Iris pigment epithelial cell (primary cell): ENCODE data around the gene FCN3.

Experiments
- DNase-seq: peaks from one replicate; pipeline ENCODE4 v3.0.0-alpha.2; 2011; ENCODE audit warnings: low read depth

The FCN3 gene

DNA sequence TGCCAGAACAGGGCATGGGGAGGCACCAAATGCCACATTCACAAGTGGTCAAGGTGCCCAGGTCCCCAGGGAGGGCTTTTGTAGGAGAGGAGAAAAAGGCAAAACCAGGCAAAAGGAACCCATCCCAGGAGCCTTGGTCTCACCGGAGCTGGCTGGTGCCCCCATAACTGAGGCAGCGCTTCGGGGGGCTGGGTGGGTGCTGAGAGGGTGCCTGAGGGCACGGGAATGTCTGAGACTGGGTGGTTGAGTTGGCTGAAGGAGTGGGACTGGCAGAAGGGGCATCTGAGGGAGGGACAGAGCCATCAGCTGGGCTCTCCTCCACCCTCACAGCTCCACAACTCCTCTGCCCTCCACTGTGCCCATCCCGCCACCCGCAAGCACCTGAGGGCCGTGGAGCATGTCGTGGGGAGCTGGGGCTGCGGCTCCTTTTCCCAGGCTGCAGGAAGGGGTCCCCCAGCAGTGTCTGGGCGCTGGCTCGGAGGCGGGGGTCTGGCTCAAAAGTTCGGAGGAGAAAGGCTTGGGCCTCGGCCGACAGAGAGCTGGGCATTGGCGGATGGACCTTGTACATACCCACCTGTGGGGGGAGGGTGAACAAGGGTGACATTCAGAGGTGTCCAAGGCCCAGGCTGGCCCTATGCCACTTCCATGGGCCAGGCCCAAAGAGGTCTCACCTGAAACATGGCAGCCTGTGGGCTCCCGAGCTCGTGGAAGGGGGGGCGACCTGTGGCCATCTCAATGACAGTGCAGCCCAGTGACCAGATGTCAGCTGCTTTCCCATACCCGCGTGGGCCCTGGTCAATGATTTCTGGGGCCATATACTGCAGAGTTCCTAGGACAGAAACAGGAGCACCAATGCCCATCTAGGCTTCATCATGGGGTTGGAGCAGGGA is 16.3 kb downstream of the FCN3 start:
- DNase-seq: no peak

DNA sequence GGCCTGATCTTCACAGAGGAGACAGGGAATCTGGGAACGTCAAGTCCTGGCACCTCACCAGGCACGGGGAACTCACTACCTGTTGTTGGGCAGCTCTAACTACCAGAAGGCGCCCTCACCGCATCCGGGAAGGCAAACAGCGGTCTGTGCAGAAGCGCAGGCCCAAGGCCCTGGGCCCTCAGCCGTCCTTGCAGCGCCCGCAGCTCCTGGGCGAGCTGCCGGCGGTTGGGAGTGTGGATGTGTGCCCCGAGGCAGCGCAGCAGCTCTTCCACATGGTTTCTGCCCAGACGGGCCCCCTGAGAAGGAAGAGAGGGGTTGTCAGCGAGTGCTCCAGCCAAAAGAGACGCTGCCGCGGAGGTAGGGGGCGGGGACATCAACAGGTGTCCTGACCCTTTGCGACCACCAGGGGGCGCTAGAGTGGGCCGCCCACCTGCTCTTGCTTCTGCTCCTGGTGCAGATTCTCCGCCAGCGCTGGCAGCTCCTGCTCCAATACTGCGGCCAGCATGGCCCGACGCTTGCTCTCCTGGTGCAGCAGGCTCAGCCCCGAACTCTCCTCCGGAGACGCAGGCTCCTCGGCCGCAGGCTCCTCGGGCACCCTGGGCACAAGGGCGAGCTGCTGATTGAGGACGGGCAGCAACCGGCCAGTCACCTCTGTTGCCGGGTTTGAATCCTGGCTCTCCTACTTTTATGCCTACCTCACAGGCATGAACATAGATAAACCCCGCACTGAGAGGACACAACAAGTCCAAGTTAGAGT is 17.2 kb downstream of the FCN3 start:
- peak; percentile 36 for DNase-seq

DNA sequence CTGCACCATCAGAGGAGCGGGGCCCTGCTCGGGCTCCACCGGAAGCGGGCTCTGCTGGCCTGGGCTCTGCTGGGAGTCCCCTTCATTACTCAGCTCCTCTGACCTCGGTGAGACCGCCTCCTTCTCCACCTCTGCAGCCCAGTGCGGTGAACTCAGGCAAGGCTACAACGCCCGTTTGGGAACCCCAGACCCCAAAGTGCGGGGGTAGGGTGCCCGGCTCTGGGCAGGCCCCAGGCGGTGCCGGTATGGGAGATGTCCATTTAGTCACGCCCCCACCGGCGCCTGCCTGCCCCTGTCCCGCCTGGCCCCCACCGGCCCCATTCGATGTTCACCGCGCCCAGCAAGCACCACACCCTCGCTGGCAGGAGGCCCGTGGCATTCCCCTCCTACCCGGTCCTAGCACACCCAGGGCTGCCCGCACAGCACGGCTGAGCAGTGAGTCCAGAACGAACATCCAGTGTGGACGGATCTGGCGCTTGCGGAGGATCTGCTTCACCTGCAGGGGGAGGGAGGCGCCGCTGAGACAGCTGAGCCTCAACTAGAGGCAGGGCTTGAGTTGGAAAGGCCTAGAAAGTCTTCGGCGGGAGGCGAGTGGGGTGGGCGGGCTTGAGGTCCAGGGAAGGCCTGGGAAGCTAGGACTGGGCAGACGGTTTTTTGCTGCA is 17.9 kb downstream of the FCN3 start:
- no peak for DNase-seq

DNA sequence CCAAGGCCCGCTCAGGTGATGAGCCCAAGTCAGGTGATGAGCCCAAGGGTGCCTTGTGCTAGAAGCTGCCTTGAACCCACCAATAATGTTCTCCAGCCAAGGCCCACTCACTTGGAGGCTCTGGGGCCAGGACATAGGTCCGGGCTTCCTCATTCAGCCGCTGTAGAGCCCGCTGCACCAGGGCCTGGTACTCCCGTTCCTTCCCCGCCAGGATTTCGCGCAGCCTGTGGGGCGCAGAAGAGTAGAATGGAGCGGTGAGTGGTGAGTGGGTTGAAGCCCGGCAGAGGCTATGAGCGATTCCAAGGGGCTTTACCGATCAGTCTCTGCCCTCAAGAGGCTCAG is 18.4 kb downstream of the FCN3 start:
- no peak for DNase-seq

DNA sequence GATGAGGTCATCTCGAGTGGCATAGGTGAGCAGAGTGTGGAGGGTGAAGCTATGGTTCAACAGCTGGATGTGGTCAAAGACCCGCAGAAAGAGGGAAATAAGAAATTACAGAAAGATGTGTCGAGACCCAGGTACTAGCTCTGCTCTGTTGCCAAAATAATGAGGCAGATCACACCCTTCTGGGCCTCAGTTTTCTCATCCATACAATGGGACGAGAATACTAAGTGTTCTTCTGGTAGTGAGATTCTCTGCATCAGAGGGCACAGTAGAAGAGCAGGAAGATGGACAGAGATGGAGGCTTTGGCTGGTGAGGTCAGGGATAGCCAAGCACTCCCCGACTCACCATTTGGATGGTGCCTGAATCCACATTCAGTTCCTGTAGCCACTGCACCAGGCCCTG is 18.9 kb downstream of the FCN3 start:
- DNase-seq: no peak

DNA sequence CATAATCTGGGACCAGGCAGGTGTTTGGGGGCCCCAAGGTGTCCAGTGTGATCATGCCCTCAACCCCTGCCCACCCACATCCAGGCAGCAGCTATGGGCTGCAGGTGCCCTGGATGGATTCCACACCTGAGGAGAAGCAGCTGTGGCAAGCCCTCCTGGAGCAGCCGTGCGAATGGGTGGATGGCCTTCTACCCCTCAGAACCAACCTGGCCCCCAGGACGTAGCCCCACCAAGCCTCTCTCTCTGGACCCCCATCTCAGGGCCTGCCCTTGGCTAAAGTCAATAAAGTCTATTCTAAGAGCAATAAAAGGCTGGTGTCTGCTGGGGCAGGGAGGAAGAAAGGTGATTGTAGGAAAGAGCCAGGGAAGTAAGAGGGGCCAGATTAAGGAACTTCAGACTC is 21.0 kb downstream of the FCN3 start:
- DNase-seq: no peak

DNA sequence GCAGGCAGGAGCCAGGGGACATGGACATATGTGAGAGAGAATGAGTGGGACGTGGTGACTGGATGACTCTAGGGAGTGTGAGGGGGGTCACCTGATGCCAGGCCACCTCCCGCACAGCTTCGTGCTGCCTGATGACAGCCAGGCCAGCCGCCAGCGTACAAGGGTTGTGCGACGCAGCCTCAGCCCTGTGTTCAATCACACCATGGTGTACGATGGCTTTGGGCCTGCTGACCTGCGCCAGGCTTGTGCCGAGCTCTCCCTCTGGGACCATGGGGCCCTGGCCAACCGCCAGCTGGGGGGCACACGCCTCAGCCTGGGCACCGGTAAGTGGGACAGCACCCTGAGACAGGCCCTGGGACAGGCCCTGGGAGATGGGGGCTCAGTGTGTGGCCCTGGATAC is 21.5 kb downstream of the FCN3 start:
- no peak for DNase-seq

DNA sequence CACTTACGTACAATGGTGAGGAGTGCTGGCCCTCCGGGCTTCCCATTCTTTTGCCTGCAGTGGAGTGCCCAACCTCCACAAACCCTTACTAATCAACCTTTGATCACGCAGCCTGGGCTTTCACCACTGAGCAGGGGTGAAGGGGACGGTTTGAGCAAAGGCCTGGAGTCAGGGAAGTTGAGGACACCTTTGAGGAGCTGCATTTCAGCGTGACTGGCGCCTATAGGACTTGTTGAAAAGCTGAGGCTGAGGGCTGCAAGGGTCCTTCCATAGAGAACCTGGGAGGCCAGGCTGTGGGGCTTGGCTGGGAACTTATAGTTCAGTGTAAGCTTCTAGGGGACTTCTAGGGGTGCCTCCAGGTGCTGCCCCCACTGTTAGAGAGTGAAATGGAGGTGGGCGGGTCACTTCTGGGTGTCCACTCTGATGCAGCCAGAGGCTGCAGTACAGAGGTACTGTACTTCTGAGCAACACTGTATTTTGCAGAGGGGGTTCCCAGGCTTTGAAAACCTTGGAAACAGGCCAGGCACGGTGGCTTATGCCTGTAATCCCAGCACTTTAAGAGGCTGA is 23.0 kb downstream of the FCN3 start:
- no peak for DNase-seq

DNA sequence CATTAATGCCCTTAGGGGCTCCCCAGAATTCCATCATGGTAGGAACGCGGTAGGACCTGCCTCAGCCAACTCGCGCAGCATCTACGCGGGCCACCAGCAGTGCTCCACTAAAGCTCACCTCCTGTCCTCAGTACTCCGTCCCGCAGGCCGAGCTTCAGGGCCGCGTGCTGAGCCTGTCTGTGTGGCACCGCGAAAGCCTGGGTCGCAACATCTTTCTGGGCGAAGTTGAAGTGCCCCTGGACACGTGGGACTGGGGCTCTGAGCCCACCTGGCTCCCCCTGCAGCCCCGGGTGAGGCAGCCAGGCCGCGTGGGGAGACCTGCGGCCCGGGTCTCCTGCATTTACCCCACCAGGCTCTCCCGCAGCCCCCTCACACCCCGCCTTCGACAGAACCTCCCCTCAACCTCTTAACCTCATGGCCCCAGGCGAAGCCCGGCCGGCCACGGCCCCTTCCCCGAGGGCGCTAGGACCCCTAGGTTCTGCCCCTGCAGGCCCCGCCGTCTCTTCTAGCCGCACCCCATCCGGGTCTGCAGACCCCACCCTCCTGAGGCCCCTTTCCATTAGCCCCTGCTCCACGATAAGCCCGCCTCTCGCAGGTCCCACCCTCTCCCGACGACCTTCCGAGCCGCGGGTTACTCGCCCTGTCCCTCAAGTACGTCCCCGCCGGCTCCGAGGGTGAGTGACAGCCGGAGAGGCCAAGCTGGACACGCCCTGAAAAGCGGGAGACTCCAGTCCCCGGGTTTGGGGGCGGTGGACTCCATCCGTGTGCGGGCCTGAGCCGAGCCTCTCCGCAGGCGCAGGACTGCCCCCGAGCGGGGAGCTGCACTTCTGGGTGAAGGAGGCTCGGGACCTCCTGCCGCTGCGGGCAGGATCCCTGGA is 23.7 kb downstream of the FCN3 start:
- peak; percentile 31 for DNase-seq

DNA sequence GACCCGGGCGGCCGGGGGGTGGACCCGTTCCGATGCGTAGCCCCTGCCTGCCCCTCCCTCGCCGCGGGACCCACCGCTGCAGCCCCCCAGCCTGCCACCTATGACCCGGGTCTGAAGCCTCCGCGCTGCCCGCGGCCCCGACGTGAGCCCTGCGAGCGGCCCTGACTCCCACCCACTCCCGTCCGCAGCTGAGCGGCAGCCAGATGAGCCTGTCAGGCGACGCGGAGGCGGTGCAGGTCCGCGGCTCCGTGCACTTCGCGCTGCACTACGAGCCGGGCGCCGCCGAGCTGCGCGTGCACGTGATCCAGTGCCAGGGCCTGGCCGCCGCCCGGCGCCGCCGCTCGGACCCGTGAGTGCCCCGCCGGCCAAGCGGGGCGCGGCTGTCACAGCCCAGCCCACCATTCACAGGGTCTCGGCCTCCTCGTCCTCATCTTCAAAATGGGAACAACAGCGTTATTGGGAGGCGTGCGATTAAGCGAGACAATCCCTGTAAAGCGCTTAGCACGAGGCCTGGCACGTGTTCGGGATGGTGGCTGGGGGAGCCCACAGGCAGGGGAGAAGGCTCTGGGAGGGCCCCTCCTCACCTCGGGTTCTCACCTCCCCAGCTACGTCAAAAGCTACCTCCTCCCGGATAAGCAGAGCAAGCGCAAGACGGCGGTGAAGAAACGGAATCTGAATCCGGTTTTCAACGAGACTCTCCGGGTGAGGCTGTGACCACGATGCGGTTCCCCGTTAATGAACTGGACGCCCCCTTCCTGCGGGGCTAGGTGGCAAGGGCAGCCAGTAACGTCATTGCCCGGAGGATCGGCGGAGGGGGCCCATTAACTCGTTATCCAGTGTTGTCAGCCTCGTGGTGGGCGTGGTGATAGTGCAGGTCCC is 24.6 kb downstream of the FCN3 start:
- peak; percentile 78 for DNase-seq

DNA sequence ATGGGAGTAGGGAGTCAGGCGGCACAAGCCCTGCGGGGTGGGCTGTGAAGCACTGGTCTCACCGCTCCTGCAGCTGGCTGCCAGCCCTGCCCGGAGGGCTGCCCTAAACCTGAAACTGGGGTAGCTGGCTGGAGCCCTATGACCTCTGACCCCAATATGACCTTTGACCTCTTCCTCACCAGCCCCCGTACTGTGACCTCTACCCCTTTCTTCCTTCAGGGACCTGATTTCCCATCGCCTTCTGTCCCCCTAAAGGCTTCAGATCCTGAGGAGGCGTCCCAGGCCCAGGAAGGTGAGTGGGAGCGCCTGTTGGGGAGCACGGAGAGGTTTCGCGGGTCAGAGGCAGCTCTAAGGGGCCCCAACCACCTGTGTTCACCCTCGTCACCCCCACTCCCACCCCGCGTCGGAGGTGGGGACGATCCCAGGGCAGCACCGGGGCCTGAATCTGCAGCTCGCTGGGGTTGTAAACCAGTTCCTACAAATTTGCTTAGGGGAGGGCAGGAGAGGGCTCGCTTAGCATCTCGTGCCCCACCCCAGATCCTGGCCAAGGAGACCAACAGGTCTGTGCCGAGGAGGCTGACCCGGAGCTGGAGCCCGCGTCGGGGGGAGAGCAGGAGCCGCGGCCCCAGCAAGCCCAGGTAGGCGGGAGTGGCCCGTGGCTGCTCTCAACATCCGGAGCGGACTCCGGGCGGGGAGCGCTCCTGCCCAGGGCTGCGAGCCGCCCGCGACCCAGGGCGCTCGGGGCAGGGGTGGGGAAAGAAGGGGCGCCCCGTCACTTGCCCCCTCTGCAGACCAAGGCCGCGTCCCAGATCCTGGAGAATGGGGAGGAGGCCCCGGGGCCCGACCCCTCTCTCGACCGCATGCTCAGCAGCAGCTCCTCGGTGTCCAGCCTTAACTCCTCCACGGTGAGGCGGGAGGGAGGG is 25.5 kb downstream of the FCN3 start:
- DNase-seq: peak; percentile 31

DNA sequence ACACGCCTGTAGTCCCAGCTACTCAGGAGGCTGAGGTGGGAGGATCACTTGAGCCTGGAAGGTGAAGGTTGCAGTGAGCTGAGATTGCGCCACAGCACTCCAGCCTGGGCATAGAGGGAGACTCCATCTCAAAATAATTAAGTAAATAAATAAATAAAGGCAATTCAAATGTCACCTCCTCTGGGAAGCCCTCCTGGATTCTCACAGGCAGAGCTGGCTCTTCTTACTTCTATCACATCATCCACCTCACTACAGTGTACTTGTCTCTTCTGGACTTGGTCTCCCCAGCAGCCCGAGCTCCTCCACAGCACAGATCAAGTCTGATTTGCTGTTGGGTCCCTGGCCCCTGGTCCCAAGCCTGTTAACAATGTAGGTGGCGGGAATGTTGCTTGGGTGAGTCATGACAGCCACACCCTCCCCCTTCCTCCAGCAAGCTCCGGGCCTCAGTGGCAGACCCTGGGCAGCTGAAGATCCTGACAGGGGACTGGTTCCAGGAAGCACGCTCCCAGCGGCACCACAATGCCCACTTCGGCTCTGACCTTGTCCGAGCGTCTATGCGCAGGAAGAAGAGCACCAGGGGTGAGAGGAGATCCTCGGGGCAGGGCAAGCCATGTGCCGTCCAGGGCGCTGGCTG is 27.5 kb downstream of the FCN3 start:
- DNase-seq: no peak

DNA sequence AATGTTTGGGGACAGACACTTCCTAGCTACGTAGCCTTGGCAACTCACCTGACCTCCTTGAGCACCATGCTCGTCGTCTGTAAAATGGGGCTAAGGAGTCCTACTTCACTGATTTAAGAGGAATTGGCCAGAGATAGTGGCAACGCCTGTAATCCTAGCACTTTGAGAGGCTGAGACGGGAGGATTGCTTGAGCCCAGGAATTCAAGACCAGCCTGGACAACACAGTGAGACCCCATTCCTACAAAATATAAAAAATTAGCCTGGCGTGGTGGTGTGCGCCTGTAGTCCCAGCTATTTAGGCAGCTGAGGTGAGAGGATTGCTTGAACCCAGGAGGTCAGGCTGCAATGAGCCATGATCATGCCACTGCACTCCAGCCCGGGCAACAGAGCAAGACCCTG is 28.3 kb downstream of the FCN3 start:
- DNase-seq: no peak

DNA sequence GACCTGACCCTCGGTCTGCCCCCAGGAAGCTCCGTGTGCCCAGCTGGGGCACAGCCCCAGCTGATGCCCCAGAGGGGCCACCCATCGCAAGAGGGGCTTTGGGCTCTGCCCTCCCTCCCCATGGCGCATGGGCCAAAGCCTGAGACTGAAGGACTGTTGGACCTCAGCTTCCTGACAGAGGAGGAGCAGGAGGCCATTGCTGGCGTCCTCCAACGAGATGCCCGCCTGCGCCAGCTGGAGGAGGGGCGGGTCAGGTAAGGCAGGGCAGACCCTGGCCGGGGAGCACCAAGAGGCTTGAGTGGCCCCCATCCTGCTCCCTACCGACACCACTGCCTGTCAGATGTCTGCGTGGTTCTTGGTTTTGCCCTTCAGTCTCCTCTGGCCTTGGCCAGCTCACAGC is 29.4 kb downstream of the FCN3 start:
- no peak for DNase-seq

DNA sequence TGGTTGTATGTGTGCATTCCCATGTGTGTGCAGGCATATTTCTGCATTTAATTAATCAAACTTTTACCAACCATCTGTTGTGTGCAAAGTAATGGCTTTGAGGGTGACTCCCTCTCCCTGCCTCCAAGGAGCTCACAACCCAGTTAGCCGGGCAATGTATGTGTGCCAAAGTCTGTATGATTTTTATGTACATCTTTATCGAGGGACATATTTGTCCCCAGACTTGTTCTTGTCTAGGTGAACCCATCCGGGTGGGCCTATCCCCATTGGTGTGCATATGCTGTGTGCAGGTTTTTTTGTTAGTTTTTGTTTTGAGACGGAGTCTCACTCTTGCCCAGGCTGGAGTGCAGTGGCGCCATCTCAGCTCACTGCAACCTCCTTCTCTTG is 31.0 kb downstream of the FCN3 start:
- DNase-seq: no peak

DNA sequence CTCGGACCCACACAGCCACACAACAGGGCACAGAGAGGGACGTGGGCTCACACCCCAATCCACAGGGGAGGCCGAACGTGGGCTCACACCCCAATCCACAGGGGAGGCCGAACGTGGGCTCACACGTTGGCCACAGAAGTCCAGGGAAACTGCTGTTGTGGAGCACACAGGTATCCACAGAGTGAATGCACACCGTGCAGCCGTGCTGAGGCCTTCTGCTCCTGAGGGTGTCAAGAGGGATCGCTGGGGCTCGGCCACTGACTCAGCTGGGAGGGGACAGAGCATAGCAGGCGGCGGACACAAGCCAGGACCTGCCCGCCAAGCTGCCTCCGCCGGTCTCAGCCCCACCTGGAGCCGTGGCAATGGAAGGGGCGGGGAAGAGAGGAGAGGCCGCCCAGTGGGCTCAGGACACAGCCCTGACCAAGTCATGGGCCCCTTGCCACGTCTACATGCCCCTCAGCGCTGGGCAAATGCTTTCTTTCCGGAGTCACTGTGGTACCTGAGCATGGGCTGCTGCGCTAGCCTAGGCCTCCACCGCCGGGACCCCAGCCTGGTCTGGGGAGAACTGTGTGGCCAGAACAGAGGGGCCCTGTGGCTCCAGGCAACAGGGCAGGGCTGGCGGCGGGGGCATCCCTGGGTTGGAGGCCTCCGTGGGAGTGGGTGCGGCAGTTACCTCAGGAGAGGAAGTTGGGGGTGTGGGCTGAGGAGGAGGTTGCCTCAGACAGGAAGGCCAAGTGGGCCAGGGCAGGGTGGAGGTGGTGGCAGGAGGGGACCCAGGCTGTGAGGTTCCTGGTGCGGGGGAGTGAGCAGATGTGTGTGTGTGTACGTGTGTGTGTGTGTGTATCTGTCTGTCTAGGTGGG is 31.6 kb downstream of the FCN3 start:
- DNase-seq: no peak

DNA sequence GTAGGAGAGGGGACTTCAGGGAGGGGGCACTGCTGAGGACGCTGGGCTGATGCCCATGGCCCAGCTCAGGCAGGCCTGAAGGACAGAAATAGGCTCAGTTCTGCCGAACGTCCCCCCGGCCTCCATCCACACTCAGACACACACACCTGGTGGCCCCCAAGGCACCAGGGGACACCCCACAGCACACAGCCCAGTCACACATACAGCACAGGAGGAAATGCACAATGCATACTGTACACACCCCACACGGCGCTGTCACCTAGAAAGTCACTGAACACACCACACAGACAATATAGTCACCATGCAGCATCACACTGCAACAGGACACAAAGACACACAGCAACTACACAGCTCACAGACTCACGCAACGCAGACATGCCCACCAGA is 32.2 kb downstream of the FCN3 start:
- DNase-seq: no peak
